HCT116 (cell line): ENCODE measurements around the gene ZNF222. TPM values are rescaled to one million over a fixed set of nuclear protein-coding genes. Genes with fewer than 3 reads are reported as not detected.

Experiments used
- ATAC-seq: fragments of 200-7000 bp; cut with Tn5 transposase; 2 replicates; pipeline ENCODE4 v1.9.1; 2020; ENCODE audit warnings: mild to moderate bottlenecking, moderate library complexity
- BruUV-seq: library from RNA; stranded (reverse); fragments of 400-500 nt; replicated peaks from 2 replicates; lab custom pipeline; 2021; lab: Mats Ljungman, UMichigan
- CTCF ChIA-PET: fragments of 300-600 bp; sonication (Branson Sonifier 250); formaldehyde crosslinking; loops from one replicate; lab custom pipeline; 2021; ENCODE audit warnings: antibody characterized with exemption; lab: Charles Lee
- POLR2A ChIA-PET: fragments of 300-600, 350-600 bp; sonication (Branson Sonifier 250); formaldehyde crosslinking; loops from one replicate; lab custom pipeline; 2021; ENCODE audit warnings: antibody characterized with exemption; lab: Charles Lee
- RAD21 ChIA-PET, 2 experiments: fragments of 300-600 bp; sonication (Branson Sonifier 250); formaldehyde crosslinking; loops; one replicate each; lab custom pipeline; 2023; ENCODE audit warnings: low total read pairs in 2 of 2; ENCODE audit not compliant: uncharacterized antibody in 2 of 2, unreplicated experiment in 2 of 2, low non-redundant PET in 1 of 2; lab: Charles Lee
- DNase-seq: peaks from one replicate; pipeline ENCODE4 v3.0.0-alpha.2; 2010; ENCODE audit warnings: low read depth, low spot score
- H2AFZ ChIP-seq: fragments of 200-600 bp; shearing (Covaris generic), sonication (generic); 2 replicates; pipeline ENCODE4 v1.6.1; 2017; ENCODE audit warnings: low read depth, mixed run types, mixed read lengths, antibody characterized with exemption, low read length; ENCODE audit not compliant: poor library complexity, severe bottlenecking
- H3K27ac ChIP-seq: 2 replicates; pipeline ENCODE4 v1.5.1; 2012; ENCODE audit warnings: low read depth, low read length
- H3K27me3 ChIP-seq: fragments of 200-600 bp; sonication (generic); 2 replicates; pipeline ENCODE4 v1.6.1; 2016; ENCODE audit warnings: mixed run types, low read length, mixed read lengths; ENCODE audit not compliant: insufficient read depth
- H3K36me3 ChIP-seq, 2 experiments: fragments of 200-500 bp in 1 of 2; fragments of 200-600 bp in 1 of 2; sonication (Bioruptor generic) in 1 of 2; sonication (generic) in 1 of 2; 2 replicates each; pipeline versions ENCODE4 v1.5.1 to v1.6.1; 2014 to 2016; ENCODE audit warnings: low read length in 2 of 2, inconsistent platforms in 1 of 2, mixed read lengths in 1 of 2, mixed run types in 1 of 2; ENCODE audit not compliant: insufficient read depth in 2 of 2, control insufficient read depth in 1 of 2
- H3K4me1 ChIP-seq, 2 experiments: fragments of 200-600 bp in 1 of 2; sonication (generic) in 1 of 2; 2 replicates each; pipeline versions ENCODE4 v1.5.1 to v1.6.1; 2012 to 2017; ENCODE audit warnings: low read length in 2 of 2, inconsistent platforms in 1 of 2, mild to moderate bottlenecking in 1 of 2, mixed read lengths in 1 of 2, mixed run types in 1 of 2, moderate library complexity in 1 of 2; ENCODE audit not compliant: insufficient read depth in 2 of 2, control insufficient read depth in 1 of 2
- H3K4me2 ChIP-seq: fragments of 200-600 bp; sonication (generic); 2 replicates; pipeline ENCODE4 v1.6.1; 2017; ENCODE audit warnings: mixed run types, low read length, mixed read lengths
- H3K4me3 ChIP-seq, 2 experiments: fragments of 200-600 bp in 1 of 2; sonication (generic) in 1 of 2; replicated peaks in 1 of 2; 2 replicates each; pipeline ENCODE4 v1.5.1; 2011 to 2016; ENCODE audit warnings: low read length in 2 of 2, control low read depth in 1 of 2, low read depth in 1 of 2, mild to moderate bottlenecking in 1 of 2, mixed read lengths in 1 of 2, mixed run types in 1 of 2
- H3K79me2 ChIP-seq: fragments of 200-600 bp; sonication (generic); 2 replicates; pipeline ENCODE4 v1.6.1; 2017; ENCODE audit warnings: mild to moderate bottlenecking, mixed run types, low read length, moderate library complexity, mixed read lengths; ENCODE audit not compliant: insufficient read depth
- H3K9ac ChIP-seq: fragments of 200-600 bp; sonication (generic); 2 replicates; pipeline ENCODE4 v1.6.1; 2016; ENCODE audit warnings: low read length, mixed read lengths
- H3K9me2 ChIP-seq: fragments of 200-600 bp; sonication (generic), shearing (Covaris generic); 2 replicates; pipeline ENCODE4 v1.6.1; 2017; ENCODE audit warnings: mixed run types, mild to moderate bottlenecking, moderate library complexity; ENCODE audit not compliant: insufficient read depth
- H3K9me3 ChIP-seq, 2 experiments: fragments of 200-500 bp in 1 of 2; fragments of 200-600 bp in 1 of 2; sonication (Bioruptor generic) in 1 of 2; sonication (generic) in 1 of 2; 2 replicates each; pipeline ENCODE4 v1.6.1; 2014 to 2017; ENCODE audit warnings: low read length in 2 of 2, mixed read lengths in 2 of 2, inconsistent platforms in 1 of 2, low read depth in 1 of 2, mild to moderate bottlenecking in 1 of 2, mixed run types in 1 of 2, moderate library complexity in 1 of 2; ENCODE audit not compliant: control insufficient read depth in 1 of 2, insufficient read depth in 1 of 2
- H4K20me1 ChIP-seq: fragments of 200-600 bp; sonication (generic), shearing (Covaris generic); 2 replicates; pipeline ENCODE4 v1.6.1; 2017; ENCODE audit warnings: mixed run types, mild to moderate bottlenecking, moderate library complexity; ENCODE audit not compliant: insufficient read depth
- ELF1 ChIP-seq: IDR thresholded peaks from 2 replicates; pipeline ENCODE4 v1.6.1; 2012; ENCODE audit warnings: low read depth, borderline replicate concordance
- SRF ChIP-seq: IDR thresholded peaks from 2 replicates; pipeline ENCODE4 v1.6.1; 2012; ENCODE audit warnings: low read depth
- TCF7L2 ChIP-seq: IDR thresholded peaks from 2 replicates; pipeline ENCODE4 v1.7.0; 2011; ENCODE audit warnings: borderline replicate concordance, inconsistent platforms; ENCODE audit not compliant: insufficient read depth, insufficient read length; ENCODE audit errors: extremely low read depth
- intact Hi-C: fragments of 100-400 bp; cut with micrococcal nuclease; formaldehyde crosslinking; loops from 2 replicates; pipeline ENCODE4 v1.10.0; 2022
- total RNA-seq: library from RNA; stranded (reverse); gene quantifications from one replicate; pipeline ENCODE4 v1.2.1, GENCODE V29; 2021; ENCODE audit not compliant: unreplicated experiment

The ZNF222 gene
- total RNA-seq, 1 experiment from 2014 or later: 3.0 TPM

GRCh38 chr19:44050740-44051649 lies 25.8 kb downstream of the ZNF222 start:
- no peak overlapping the region for H2AFZ ChIP-seq
- H3K4me1 ChIP-seq: no peaks in the 10 kb centered on the region
- H3K36me3 ChIP-seq: no peaks in the 10 kb centered on the region
- DNase-seq: no peak
- RAD21 ChIA-PET: no interaction called here
- H3K9me2 ChIP-seq: no peaks in the 10 kb centered on the region
- H3K9ac ChIP-seq: no peak overlapping the region
- no peak overlapping the region for H3K4me3 ChIP-seq
- no peak for ATAC-seq
- CTCF ChIA-PET: no interaction called here
- H3K27me3 ChIP-seq: no peaks in the 10 kb centered on the region
- no peak overlapping the region for H3K4me2 ChIP-seq
- H3K9me3 ChIP-seq: no peaks in the 10 kb centered on the region; a peak in 2 of 4 replicates
- POLR2A ChIA-PET: no interaction called here
- no peak overlapping the region for H3K27ac ChIP-seq
- no peak for TF ChIP-seq SRF
- TF ChIP-seq TCF7L2: no peak
- no peaks in the 10 kb centered on the region for H3K79me2 ChIP-seq
- H4K20me1 ChIP-seq: no peaks in the 10 kb centered on the region
- no TSS peak for BruUV-seq
- intact Hi-C loops: no loop called here

- BruUV-seq: no TSS peak
- no peak within 1 kb of the TSS for H2AFZ ChIP-seq
- H3K36me3 ChIP-seq: no peaks in the 10 kb centered on the region
- DNase-seq: no peak
- no peak for ATAC-seq
- no peak within 1 kb of the TSS for H3K9ac ChIP-seq
- H3K27ac ChIP-seq: no peak within 1 kb of the TSS
- ChIA-PET RAD21 (no interaction called here), CTCF (no interaction called here), POLR2A (no interaction called here)
- intact Hi-C loops: no loop called here
- H3K4me3 ChIP-seq: no peak within 1 kb of the TSS
- H3K9me3 ChIP-seq: no peaks in the 10 kb centered on the region; a peak in 2 of 4 replicates
- H3K4me2 ChIP-seq: no peak within 1 kb of the TSS
- H3K79me2 ChIP-seq: no peaks in the 10 kb centered on the region
- no peaks in the 10 kb centered on the region for H3K9me2 ChIP-seq
- no peaks in the 10 kb centered on the region for H4K20me1 ChIP-seq
- H3K4me1 ChIP-seq: no peaks in the 10 kb centered on the region
- H3K27me3 ChIP-seq: no peaks in the 10 kb centered on the region
- TF ChIP-seq TCF7L2 (no peak), ELF1 (no peak)
Measured at GRCh38 chr19:44051650-44052402, 26.6 kb downstream of the ZNF222 start, which contains the start of gene ZNF223. Gene ZNF223, plus strand, starts transcription at chr19:44052036. Its CDS starts 3,141 bp downstream, at chr19:44055177.
